Rectal smooth muscle tissue (tissue), 1 donor: ENCODE results near the gene RPL39.
"Not testable (repeated sequence)": the region's sequence is repeated elsewhere in the genome, so short reads cannot be mapped to it uniquely, and the experiment has no call there.

Experiments
- H3K27ac ChIP-seq: one replicate; pipeline ENCODE4 v1.7.0; 2013; ENCODE audit warnings: low read depth, low read length, inconsistent platforms
- H3K27me3 ChIP-seq: one replicate; pipeline ENCODE4 v1.7.0; 2013; ENCODE audit warnings: low read length; ENCODE audit not compliant: control insufficient read depth, insufficient read depth
- H3K36me3 ChIP-seq: one replicate; pipeline ENCODE4 v1.7.0; 2013; ENCODE audit warnings: low read length; ENCODE audit not compliant: control insufficient read depth, insufficient read depth
- H3K4me1 ChIP-seq: one replicate; pipeline ENCODE4 v1.7.0; 2013; ENCODE audit warnings: low read length; ENCODE audit not compliant: control insufficient read depth, insufficient read depth
- H3K4me3 ChIP-seq: one replicate; pipeline ENCODE4 v1.7.0; 2013; ENCODE audit warnings: low read length
- H3K9ac ChIP-seq: one replicate; pipeline ENCODE4 v1.7.0; 2013; ENCODE audit warnings: low read length

RPL39 gene

GRCh38 chrX:119758731-119759247, 32.6 kb downstream of the RPL39 start:
- Histone ChIP-seq H3K36me3 (no peaks in the 10 kb centered on the region), H3K27me3 (peaks cover 4% of the 10 kb centered on the region), H3K9ac (no peak overlapping the region), H3K4me3 (peak overlapping the region; percentile 53), H3K27ac (no peak overlapping the region), H3K4me1 (no peaks in the 10 kb centered on the region)

GRCh38 chrX:119757979-119758730, 33.3 kb downstream of the RPL39 start, which contains the start of gene SOWAHD:
Gene SOWAHD (plus strand): TSS chrX:119758588. CDS start chrX:119758668, 80 bp downstream.
- Histone ChIP-seq H3K4me3 (peak within 1 kb of the TSS; percentile 53), H3K27me3 (peaks cover 4% of the 10 kb centered on the region), H3K27ac (no peak within 1 kb of the TSS), H3K4me1 (no peaks in the 10 kb centered on the region), H3K36me3 (no peaks in the 10 kb centered on the region), H3K9ac (no peak within 1 kb of the TSS)

GRCh38 chrX:119757646-119757978, 33.8 kb downstream of the RPL39 start:
- peak overlapping the region; percentile 53 for H3K4me3 ChIP-seq
- H3K9ac ChIP-seq: no peak overlapping the region
- H3K36me3 ChIP-seq: no peaks in the 10 kb centered on the region
- H3K4me1 ChIP-seq: no peaks in the 10 kb centered on the region
- peaks cover 4% of the 10 kb centered on the region for H3K27me3 ChIP-seq
- H3K27ac ChIP-seq: no peak overlapping the region

GRCh38 chrX:119756926-119757635, 34.3 kb downstream of the RPL39 start:
- Histone ChIP-seq H3K4me3 (no peak overlapping the region), H3K9ac (no peak overlapping the region), H3K4me1 (no peaks in the 10 kb centered on the region), H3K36me3 (no peaks in the 10 kb centered on the region), H3K27ac (no peak overlapping the region), H3K27me3 (peaks cover 4% of the 10 kb centered on the region)

- Histone ChIP-seq H3K4me1 (no peaks in the 10 kb centered on the region), H3K27ac (no peak overlapping the region), H3K4me3 (no peak overlapping the region), H3K9ac (no peak overlapping the region), H3K27me3 (peaks cover 4% of the 10 kb centered on the region), H3K36me3 (no peaks in the 10 kb centered on the region)
Measured at GRCh38 chrX:119755981-119756533, 35.4 kb downstream of the RPL39 start.

- H3K4me3 ChIP-seq: no peak overlapping the region
- H3K4me1 ChIP-seq: no peaks in the 10 kb centered on the region
- H3K9ac ChIP-seq: no peak overlapping the region
- no peaks in the 10 kb centered on the region for H3K36me3 ChIP-seq
- no peak overlapping the region for H3K27ac ChIP-seq
- no peaks in the 10 kb centered on the region for H3K27me3 ChIP-seq
Measured at GRCh38 chrX:119753639-119754257, 37.7 kb downstream of the RPL39 start.

- Histone ChIP-seq H3K4me3 (no peak overlapping the region), H3K9ac (no peak overlapping the region), H3K27me3 (no peaks in the 10 kb centered on the region), H3K4me1 (no peaks in the 10 kb centered on the region), H3K27ac (no peak overlapping the region), H3K36me3 (no peaks in the 10 kb centered on the region)
Measured at GRCh38 chrX:119753001-119753400, 38.4 kb downstream of the RPL39 start.

GRCh38 chrX:119750751-119751150, 40.7 kb downstream of the RPL39 start:
- H3K4me1 ChIP-seq, H3K27ac ChIP-seq, H3K36me3 ChIP-seq, H3K9ac ChIP-seq, H3K27me3 ChIP-seq, H3K4me3 ChIP-seq: not testable (repeated sequence)

GRCh38 chrX:119750131-119750530, 41.3 kb downstream of the RPL39 start:
- not testable (repeated sequence) for H3K27me3 ChIP-seq, H3K27ac ChIP-seq, H3K9ac ChIP-seq, H3K36me3 ChIP-seq, H3K4me3 ChIP-seq, H3K4me1 ChIP-seq

- Histone ChIP-seq H3K27me3 (no peaks in the 10 kb centered on the region), H3K9ac (no peak overlapping the region), H3K4me1 (no peaks in the 10 kb centered on the region), H3K36me3 (no peaks in the 10 kb centered on the region), H3K4me3 (no peak overlapping the region), H3K27ac (no peak overlapping the region)
Measured at GRCh38 chrX:119745283-119745848, 46.1 kb downstream of the RPL39 start.

GRCh38 chrX:119738742-119739141, 52.7 kb downstream of the RPL39 start:
- Histone ChIP-seq H3K4me1 (no peaks in the 10 kb centered on the region), H3K27me3 (no peaks in the 10 kb centered on the region), H3K27ac (no peak overlapping the region), H3K36me3 (no peaks in the 10 kb centered on the region), H3K4me3 (no peak overlapping the region), H3K9ac (no peak overlapping the region)
